ENCODE data around the gene LILRA2.
A peak's percentile ranks its signal among the peaks of the same experiment; 100 is the strongest.
"Not testable (repeated sequence)": the region's sequence is repeated elsewhere in the genome, so short reads cannot be mapped to it uniquely, and the experiment has no call there.

The LILRA2 gene

DNA sequence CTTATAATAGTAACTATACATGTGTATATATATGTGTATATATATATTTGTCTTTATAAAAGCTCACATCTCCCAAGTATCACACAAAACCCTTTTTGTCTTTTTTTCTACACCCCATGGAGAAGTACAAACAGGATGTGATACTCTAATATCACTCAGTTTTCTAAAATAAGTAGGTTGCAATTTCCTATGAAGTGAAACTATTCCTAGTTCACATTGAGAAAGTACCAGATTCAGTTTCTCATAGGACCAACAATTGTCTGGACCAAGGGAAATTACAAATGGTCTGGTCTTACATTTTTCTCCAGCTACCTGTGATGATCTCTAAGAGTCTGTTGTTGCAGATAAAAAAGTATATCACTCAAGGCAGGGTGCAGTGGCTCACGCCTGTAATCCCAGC, 38.8 kb downstream of the LILRA2 start:
- no peak for DNase-seq

DNA sequence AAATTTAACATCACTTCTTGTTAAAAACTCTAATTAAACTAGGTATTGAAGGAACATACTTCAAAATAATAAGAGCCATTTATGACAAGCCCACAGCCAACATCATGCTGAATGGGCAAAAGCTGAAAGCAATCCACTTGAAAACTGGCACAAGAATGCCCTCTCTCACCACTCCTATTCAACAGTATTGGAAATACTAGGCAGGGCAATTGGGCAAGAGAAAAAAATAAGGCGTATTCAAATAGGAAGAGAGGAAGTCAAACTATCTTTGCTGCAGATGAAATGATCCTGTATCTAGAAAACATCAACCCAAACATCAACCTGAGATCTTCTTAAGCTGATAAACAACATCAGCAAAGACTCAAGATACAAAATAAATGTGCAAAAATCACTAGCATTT, 41.1 kb downstream of the LILRA2 start:
- no peak for DNase-seq

DNA sequence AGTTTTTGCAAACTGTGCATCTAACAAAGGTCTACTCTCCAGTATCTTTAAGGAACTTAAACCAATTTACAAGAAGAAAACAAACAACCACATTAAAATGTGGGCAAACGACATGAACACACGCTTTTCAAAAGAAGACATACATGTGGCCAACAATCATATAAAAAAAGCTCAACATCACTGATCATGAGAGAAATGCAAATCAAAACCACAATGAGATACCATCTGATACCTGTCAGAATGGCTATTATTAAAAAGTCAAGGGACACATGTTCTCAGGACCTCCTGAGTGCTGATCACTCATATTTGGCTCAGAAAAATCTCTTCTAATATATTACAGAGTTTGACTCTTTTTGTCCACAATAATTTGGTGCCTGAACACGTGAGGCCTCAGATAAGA, 42.5 kb downstream of the LILRA2 start:
- no peak for DNase-seq

DNA sequence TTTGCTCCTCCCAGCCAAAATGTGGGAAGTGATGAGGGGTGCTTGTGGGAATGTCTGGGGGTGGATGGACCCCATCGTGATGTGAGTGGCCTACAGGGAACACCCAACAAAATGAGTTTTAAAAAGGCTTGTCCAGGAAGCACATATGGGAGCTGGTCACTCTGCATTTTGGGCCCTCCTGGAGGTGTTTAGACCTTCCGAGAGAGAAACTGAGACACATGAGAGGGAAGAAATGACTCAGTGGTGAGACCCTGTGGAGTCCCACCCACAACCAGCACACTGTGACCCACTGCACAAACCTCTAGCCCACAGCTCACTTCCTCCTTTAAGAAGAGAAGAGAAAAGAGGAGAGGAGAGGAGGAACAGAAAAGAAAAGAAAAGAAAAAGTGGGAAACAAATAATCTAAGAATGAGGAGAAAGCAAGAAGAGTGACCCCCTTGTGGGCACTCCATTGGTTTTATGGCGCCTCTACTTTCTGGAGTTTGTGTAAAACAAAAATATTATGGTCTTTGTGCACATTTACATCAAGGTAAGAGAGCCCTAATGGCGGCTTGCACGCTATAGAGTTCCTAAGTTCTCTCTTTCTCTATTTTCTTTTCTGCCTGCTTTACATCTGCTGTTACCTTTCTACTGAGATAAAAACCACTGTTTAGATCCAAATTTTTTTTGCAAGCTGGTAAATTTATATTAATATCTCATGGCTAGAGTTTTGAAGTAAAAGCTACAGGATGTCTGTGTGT, 43.4 kb downstream of the LILRA2 start:
- DNase-seq, result peak in 1 of 2 donors; percentile 36

DNA sequence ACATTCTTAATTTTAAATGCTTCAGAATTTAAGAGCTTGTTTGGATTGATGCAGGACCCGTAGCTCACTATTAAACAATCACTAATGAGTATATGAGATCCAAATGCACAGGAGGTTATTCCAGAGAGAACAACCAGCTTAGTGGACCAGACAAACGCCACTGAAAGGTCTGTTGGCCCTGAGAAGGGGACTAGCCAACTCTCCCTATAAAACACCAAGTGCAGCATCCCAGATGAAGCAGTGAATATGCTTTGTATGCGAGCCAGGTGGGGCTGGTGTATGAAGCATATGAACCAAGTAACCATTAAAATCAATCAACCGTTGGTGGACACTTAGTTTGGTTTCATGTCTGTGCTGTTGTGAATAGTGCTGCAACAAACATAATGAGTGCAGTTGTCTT, 46.9 kb downstream of the LILRA2 start:
- DNase-seq, result no peak

DNA sequence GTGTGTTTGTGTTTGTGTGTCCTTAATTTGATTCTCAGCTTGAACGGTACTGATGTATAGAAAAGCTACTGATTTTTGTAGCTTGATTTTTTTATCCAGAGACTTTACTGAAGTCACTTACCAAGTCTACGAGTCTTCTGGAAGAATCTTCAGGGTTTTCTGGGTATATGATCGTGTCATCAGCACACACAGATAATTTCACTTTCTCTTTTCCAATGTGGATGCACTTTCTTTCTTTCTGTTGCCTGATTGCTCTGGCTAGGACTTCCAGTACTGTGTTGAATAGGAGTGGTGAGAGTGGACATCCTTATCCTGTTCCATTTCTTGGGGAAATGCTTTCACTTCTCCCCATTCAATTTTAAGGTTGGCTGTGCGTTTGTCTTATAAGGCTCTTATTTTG, 48.8 kb downstream of the LILRA2 start:
- DNase-seq, result no peak

DNA sequence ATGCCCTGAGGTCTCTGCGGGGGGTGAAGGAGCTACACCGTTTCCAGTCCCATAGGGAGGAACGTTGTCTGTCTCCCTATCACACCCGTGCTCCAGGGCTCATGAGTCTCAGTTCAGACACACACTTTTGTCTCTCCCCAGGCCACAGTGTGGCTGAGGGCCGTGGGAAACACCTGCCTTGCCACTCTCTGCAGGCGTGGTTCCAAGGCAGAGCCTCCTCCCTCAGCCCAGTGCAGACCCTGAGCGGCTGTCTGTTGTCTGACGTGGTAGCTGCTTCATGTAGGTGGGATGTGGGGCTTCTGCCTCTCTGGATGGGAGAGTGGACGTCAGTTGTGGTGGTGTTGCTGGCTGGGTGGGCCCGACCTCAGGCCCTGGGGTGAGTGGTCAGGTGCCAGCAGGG, 50.6 kb downstream of the LILRA2 start:
- DNase-seq, result peak in 1 of 2 donors; percentile 27

DNA sequence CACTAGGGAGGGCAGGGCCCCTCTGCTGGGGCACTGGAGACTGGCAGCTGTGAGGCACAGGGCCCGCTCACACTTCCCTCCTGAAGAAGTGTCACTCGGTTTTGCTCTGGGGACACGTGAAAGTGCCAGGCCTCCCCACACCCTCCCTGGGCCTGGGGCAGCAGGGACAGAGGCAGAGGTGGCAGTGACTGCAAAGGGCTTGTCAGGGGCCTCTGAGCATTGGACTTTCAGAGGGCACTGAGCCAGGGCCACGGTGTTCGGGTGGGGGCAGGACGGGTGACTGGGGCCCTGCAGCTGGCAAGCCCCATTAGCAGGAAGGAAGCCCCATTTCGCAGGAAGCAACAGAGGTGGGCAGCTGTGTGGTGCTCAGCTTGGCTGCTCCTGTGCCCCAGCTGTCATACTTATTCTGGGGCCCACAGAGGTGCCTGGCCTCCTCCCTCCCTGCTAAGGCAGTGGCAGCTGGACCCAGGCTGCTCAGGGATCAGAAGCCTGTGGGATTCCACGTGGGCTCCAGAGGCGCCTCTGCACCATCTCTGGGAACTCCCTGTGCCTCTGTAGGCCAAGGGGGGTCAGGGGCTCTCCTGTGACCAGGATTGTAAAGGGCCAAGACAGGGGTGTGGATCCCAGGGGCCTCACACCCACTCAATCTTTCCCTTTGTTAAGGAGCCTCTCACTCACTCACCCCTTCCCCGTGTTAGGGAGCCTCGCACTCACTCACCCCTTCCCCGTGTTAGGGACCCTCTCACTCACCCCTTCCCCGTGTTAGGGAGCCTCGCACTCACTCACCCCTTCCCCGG, 51.5 kb downstream of the LILRA2 start:
- DNase-seq, result peak in 1 of 2 donors; percentile 56

DNA sequence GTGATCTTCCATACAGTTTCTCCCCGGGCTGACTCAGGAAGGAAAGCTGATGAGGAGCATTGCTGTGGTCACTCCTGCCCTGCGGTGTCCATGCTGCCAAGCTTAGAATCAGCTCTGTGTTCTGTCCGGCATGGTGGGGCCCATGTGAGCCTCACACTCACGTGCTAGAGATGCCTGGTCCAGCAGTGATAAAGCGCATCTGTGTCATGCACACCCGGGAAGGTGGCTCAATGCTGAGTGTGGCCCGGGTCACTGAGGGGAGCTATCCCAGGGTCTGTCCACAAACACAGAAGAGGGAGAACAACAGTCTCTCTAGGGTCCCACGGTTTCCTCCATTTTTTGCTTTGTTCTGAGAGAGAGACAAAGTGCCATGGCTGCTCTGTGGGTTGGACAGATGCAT, 53.2 kb downstream of the LILRA2 start:
- DNase-seq, result no peak

DNA sequence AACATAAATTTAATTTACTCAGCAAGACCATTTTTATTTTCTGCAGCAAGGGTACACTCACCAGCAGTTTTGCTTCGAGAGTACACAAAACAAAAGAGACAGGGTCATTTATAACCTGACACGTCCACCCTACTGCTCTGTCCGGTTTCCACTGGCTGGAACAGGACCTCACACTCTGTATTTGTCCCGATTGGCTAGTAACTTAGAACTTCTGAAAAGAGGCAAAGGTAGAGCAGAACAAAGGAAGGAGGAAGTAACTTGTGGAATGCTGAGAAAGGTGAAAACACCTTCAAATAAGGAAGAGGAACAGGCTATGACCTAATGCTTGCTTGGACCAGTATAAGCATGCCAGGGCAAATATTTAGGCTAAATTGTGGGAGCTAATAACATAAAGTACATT, 54.3 kb downstream of the LILRA2 start:
- DNase-seq, result not testable (repeated sequence)

DNA sequence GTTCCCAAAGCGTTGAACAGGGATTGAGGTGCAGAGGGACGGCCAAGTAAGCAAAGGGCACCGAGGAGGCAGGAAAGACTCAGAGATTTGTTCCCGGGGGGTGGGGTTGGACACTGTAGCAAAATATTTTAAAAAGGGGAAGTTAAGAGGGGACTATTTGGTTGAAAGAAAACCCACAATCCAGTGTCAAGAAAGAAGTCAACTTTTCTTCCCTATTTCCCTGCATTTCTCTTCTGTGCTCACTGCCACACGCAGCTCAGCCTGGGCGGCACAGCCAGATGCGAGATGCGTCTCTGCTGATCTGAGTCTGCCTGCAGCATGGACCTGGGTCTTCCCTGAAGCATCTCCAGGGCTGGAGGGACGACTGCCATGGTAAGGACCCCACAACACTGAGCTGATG, 56.7 kb downstream of the LILRA2 start, which contains the start of gene LILRB1:
TSS of gene LILRB1 (plus strand) at position 223 of the 400 bp plus-strand sequence. CDS start 590 bp downstream, outside the sequence.
- DNase-seq, result peak in 1 of 2 donors; percentile 24

DNA sequence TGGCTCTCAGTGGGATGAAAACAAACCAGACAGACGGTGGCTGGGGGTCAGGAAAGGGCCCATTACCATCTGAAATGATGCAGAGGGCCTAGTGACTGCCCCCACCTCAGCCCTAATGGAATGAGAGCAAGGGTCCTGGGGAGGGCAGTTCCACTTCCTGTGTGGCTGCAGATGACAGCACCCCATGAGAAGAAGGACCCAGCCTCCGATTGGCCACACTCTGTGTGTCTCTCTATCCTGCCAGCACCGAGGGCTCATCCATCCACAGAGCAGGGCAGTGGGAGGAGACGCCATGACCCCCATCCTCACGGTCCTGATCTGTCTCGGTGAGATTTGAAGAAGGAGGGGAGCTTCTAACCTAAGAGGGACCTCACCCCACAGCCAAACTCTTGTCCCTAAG, 57.2 kb downstream of the LILRA2 start:
- DNase-seq, result no peak

DNA sequence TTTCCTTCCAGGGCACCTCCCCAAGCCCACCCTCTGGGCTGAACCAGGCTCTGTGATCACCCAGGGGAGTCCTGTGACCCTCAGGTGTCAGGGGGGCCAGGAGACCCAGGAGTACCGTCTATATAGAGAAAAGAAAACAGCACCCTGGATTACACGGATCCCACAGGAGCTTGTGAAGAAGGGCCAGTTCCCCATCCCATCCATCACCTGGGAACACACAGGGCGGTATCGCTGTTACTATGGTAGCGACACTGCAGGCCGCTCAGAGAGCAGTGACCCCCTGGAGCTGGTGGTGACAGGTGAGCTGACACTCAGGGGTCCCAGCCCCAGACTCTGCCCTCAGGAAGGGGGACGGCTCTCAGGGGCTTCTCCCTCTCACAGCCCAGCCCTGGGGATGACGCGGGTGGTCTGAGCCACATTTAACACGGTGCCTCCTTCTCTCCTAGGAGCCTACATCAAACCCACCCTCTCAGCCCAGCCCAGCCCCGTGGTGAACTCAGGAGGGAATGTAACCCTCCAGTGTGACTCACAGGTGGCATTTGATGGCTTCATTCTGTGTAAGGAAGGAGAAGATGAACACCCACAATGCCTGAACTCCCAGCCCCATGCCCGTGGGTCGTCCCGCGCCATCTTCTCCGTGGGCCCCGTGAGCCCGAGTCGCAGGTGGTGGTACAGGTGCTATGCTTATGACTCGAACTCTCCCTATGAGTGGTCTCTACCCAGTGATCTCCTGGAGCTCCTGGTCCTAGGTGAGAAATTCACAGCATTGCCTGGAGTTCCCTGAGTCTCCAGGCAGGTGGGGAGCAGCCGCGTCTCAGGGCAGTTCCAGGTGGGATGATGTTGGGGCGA, 58.1 kb downstream of the LILRA2 start:
- DNase-seq, result not testable (repeated sequence)

DNA sequence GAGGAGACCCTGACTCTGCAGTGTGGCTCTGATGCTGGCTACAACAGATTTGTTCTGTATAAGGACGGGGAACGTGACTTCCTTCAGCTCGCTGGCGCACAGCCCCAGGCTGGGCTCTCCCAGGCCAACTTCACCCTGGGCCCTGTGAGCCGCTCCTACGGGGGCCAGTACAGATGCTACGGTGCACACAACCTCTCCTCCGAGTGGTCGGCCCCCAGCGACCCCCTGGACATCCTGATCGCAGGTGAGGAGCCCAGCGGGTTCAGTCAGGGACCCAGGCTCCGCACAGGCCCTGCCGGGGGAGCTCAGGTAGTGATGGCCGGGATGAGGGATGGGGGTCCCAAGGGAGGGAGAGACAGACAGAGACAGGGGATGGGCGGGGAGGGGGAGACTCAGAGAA, 58.9 kb downstream of the LILRA2 start:
- DNase-seq, result not testable (repeated sequence)

DNA sequence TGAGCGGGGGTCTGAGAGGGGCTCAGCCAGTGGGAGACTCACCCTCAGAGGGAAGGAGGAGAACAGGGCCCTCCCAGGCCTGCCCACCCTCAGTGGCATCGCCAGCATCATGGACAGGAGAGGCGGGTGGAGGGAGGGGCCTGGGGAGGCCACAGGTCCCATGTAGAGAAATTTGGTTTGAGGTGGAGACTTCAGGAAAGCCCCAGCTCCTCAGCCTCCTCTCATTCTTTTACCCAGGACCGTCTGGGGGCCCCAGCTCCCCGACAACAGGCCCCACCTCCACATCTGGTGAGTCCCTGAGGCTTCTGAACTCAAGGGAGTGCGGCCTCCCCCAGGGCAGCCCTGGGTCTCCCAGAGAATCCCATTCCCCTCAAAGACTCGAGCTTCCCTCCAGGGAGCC, 59.8 kb downstream of the LILRA2 start:
- DNase-seq, result no peak

DNA sequence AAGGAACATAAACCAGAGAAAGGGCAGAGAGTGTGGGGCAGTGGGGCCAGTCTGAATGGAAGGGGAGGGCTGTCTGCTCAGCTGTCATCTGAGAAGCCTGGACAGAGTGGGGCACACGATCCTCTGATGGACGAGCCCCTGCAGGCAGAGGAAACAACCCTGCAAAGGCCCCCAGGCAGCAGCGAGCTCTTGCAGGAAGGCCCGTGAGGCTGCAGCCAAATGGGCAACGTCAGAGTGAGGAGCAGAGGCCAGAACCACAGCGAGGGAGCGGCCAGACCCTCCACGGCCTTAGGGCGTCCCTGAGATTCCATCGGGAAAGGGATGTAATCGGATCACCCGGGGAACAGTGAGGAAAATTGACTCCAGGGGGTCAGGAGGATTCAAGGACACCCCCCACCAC, 62.5 kb downstream of the LILRA2 start:
- DNase-seq, result not testable (repeated sequence)

DNA sequence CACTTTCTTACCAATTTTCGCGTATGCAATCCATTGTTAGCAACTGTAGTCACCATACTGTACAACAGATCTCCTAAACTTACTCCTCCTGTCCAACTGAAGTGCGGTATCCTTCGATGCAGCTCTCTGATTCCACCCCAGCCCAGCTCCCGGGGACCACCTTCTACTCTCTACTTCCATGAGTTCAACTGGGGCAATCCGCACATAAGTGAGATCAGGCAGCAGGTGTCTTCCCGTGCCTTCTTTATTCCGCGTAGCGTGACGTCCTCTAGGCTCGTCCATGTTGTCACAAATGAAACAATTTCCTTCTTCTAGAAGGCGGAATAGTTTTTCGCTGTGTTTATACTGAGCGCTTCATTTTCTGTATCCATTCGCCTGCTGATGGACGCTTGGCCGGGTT, 65.1 kb downstream of the LILRA2 start:
- DNase-seq, result no peak
